SK-N-SH treated with all-trans-retinoic acid at 6 μM for 48 hours (cell line): ENCODE measurements around the gene AADACL3.

Experiments used
- ATAC-seq: fragments of 200-7000 bp; cut with Tn5 transposase; 3 replicates; pipeline ENCODE4 v1.9.1; 2020; ENCODE audit warnings: mild to moderate bottlenecking, moderate library complexity
- ARNTL ChIP-seq: fragments of 450-650 bp; formaldehyde crosslinking; IDR thresholded peaks from 2 replicates; pipeline ENCODE4 v1.5.0; 2020; ENCODE audit warnings: low read depth, mild to moderate bottlenecking, moderate library complexity, borderline replicate concordance
- BACH2 ChIP-seq: fragments of 250-450 bp; sonication (Bioruptor Pico); IDR thresholded peaks from 2 replicates; pipeline ENCODE4 v1.9.0; 2021; ENCODE audit warnings: mild to moderate bottlenecking, borderline replicate concordance
- CREB5 ChIP-seq: fragments of 250-450 bp; sonication (Bioruptor Pico); IDR thresholded peaks from 2 replicates; pipeline ENCODE4 v1.5.1; 2020; ENCODE audit warnings: low read depth, mild to moderate bottlenecking, moderate library complexity
- CSDC2 ChIP-seq: fragments of 250-450 bp; sonication (Bioruptor Pico); IDR thresholded peaks from 2 replicates; pipeline ENCODE4 v1.5.0; 2020; ENCODE audit warnings: mild to moderate bottlenecking, moderate library complexity
- GLIS3 ChIP-seq: fragments of 250-450 bp; sonication (Bioruptor Pico); IDR thresholded peaks from 2 replicates; pipeline ENCODE4 v1.5.0; 2020; ENCODE audit warnings: mild to moderate bottlenecking, moderate library complexity
- OSR1 ChIP-seq: fragments of 250-450 bp; sonication (Bioruptor Pico); IDR thresholded peaks from 2 replicates; pipeline ENCODE4 v1.8.0; 2022; ENCODE audit warnings: moderate library complexity, mild to moderate bottlenecking, inconsistent platforms
- PATZ1 ChIP-seq: fragments of 250-450 bp; sonication (Bioruptor Pico); IDR thresholded peaks from 2 replicates; pipeline ENCODE4 v1.8.0; 2020; ENCODE audit warnings: mild to moderate bottlenecking, moderate library complexity, borderline replicate concordance
- POU6F1 ChIP-seq: fragments of 250-450 bp; sonication (Bioruptor Pico); IDR thresholded peaks from 2 replicates; pipeline ENCODE4 v1.8.0; 2021; ENCODE audit warnings: low read depth, mild to moderate bottlenecking, moderate library complexity, borderline replicate concordance
- PPARA ChIP-seq: fragments of 250-450 bp; sonication (Bioruptor Pico); IDR thresholded peaks from 2 replicates; pipeline ENCODE4 v1.5.0; 2020; ENCODE audit warnings: mild to moderate bottlenecking, borderline replicate concordance
- RARB ChIP-seq: fragments of 250-450 bp; sonication (Bioruptor Pico); IDR thresholded peaks from 2 replicates; pipeline ENCODE4 v1.8.0; 2021; ENCODE audit warnings: mild to moderate bottlenecking, moderate library complexity
- SNAI2 ChIP-seq: fragments of 250-450 bp; sonication (Bioruptor Pico); IDR thresholded peaks from 2 replicates; pipeline ENCODE4 v1.5.0; 2020; ENCODE audit warnings: mild to moderate bottlenecking, moderate library complexity
- TCF4 ChIP-seq: fragments of 250-450 bp; sonication (Bioruptor Pico); IDR thresholded peaks from 2 replicates; pipeline ENCODE4 v1.8.0; 2021; ENCODE audit warnings: mild to moderate bottlenecking, moderate library complexity, borderline replicate concordance
- TOX ChIP-seq: fragments of 250-450 bp; sonication (Bioruptor Pico); IDR thresholded peaks from 2 replicates; pipeline ENCODE4 v1.8.0; 2021; ENCODE audit warnings: mild to moderate bottlenecking, moderate library complexity, borderline replicate concordance
- TSHZ2 ChIP-seq: fragments of 250-450 bp; sonication (Bioruptor Pico); IDR thresholded peaks from 2 replicates; pipeline ENCODE4 v1.5.0; 2020; ENCODE audit warnings: mild to moderate bottlenecking, moderate library complexity
- ZC3H10 ChIP-seq: fragments of 250-450 bp; sonication (Bioruptor Pico); IDR thresholded peaks from 2 replicates; pipeline ENCODE4 v1.5.1; 2021; ENCODE audit warnings: mild to moderate bottlenecking, moderate library complexity
- ZNF565 ChIP-seq: fragments of 450-650 bp; formaldehyde crosslinking; conservative IDR thresholded peaks from 2 replicates; pipeline ENCODE4 v1.5.0; 2020; ENCODE audit warnings: low read depth, mild to moderate bottlenecking, moderate library complexity
- ZNF70 ChIP-seq: fragments of 450-650 bp; formaldehyde crosslinking; IDR thresholded peaks from 2 replicates; pipeline ENCODE4 v1.5.0; 2020; ENCODE audit warnings: mild to moderate bottlenecking, moderate library complexity
- ZNF8 ChIP-seq: fragments of 450-650 bp; formaldehyde crosslinking; IDR thresholded peaks from 2 replicates; pipeline ENCODE4 v1.5.0; 2020; ENCODE audit warnings: mild to moderate bottlenecking, moderate library complexity
- TF ChIP-seq, protein P1 (sequence below): fragments of 250-450 bp; sonication (Bioruptor Pico); IDR thresholded peaks from 2 replicates; pipeline ENCODE4 v1.5.1; 2021; ENCODE audit warnings: mild to moderate bottlenecking, moderate library complexity

Gene AADACL3

DNA sequence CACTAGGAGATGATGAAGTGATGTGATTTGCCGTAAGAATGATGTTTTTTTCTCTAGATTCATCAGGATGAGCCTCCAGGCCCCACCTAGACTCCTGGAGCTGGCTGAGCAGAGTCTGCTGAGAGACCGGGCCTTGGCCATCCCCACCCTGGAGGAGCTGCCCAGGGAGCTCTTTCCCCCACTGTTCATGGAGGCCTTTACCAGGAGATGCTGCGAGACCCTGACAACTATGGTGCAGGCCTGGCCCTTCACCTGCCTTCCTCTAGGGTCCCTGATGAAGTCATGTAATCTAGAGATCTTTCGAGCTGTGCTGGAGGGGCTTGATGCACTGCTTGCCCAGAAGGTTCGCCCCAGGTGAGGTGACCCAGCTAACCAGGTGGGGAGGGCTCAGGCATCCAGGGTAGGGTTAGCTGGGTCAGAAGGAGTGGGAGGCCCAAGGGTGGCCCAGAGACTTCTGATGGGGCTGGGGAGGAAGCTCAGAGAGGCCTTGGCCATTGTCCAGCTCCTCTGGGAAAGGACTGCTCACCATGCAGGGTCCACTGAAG lies 59.0 kb downstream of the AADACL3 start:
- no peak for TF ChIP-seq RARB (CRISPR knock-in tag)
- TF ChIP-seq CREB5 (CRISPR knock-in tag), result no peak
- no peak for TF ChIP-seq BACH2 (CRISPR knock-in tag)
- TF ChIP-seq ZNF70 (CRISPR knock-in tag), result no peak
- TF ChIP-seq CSDC2 (CRISPR knock-in tag), result no peak
- no peak for TF ChIP-seq TOX (CRISPR knock-in tag)
- TF ChIP-seq ARNTL (CRISPR knock-in tag), result no peak
- TF ChIP-seq OSR1, result no peak
- TF ChIP-seq ZC3H10 (CRISPR knock-in tag), result no peak
- no peak for TF ChIP-seq TCF4 (CRISPR knock-in tag)
- ATAC-seq, result no peak

- TF ChIP-seq ZNF565 (CRISPR knock-in tag), result no peak
- TF ChIP-seq POU6F1 (CRISPR knock-in tag), result no peak
- TF ChIP-seq TOX (CRISPR knock-in tag), result no peak
- TF ChIP-seq SNAI2 (CRISPR knock-in tag), result no peak
- no peak for TF ChIP-seq GLIS3 (CRISPR knock-in tag)
- no peak for TF ChIP-seq PPARA (CRISPR knock-in tag)
- TF ChIP-seq, all 23 proteins: peak for 0
- ATAC-seq, result no peak
Observed at GRCh38 chr1:12775443-12775842, 59.5 kb downstream of the AADACL3 start.

- TF ChIP-seq TOX (CRISPR knock-in tag) (no peak), CREB5 (CRISPR knock-in tag) (no peak), ZNF70 (CRISPR knock-in tag) (no peak), TSHZ2 (CRISPR knock-in tag) (no peak), BACH2 (CRISPR knock-in tag) (no peak), POU6F1 (CRISPR knock-in tag) (no peak), OSR1 (no peak), PPARA (CRISPR knock-in tag) (no peak), RARB (CRISPR knock-in tag) (no peak), PATZ1 (CRISPR knock-in tag) (no peak), ZC3H10 (CRISPR knock-in tag) (no peak), ZNF8 (no peak), GLIS3 (CRISPR knock-in tag) (no peak)
- TF ChIP-seq, protein P1, sequence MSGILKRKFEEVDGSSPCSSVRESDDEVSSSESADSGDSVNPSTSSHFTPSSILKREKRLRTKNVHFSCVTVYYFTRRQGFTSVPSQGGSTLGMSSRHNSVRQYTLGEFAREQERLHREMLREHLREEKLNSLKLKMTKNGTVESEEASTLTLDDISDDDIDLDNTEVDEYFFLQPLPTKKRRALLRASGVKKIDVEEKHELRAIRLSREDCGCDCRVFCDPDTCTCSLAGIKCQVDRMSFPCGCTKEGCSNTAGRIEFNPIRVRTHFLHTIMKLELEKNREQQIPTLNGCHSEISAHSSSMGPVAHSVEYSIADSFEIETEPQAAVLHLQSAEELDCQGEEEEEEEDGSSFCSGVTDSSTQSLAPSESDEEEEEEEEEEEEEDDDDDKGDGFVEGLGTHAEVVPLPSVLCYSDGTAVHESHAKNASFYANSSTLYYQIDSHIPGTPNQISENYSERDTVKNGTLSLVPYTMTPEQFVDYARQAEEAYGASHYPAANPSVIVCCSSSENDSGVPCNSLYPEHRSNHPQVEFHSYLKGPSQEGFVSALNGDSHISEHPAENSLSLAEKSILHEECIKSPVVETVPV (CRISPR knock-in tag), result no peak
- no peak; the same call in 2 of the 3 replicates for ATAC-seq
Observed at GRCh38 chr1:12776801-12777557, 61.1 kb downstream of the AADACL3 start.
